SK-N-SH (cell line): ENCODE measurements around the gene WBP2. TPM values are rescaled to one million over a fixed set of nuclear protein-coding genes. Genes with fewer than 3 reads are reported as not detected.

ENCODE experiments used
- CTCF ChIA-PET: fragments of 300-600, 350-600 bp; formaldehyde crosslinking; extraction: SDS; loops from one replicate; lab custom pipeline; 2021; lab: Yijun Ruan, JAX
- POLR2A ChIA-PET: fragments of 350-600 bp; sonication (Branson Sonifier 250); formaldehyde crosslinking; extraction: SDS; loops from one replicate; lab custom pipeline; 2020; ENCODE audit warnings: antibody characterized with exemption, inconsistent platforms; lab: Yijun Ruan, JAX
- DNase-seq: peaks from one replicate; pipeline ENCODE4 v3.0.0; 2012
- H2AFZ ChIP-seq: fragments of 200-600 bp; sonication (generic); 2 replicates; pipeline ENCODE4 v1.8.1; 2016; ENCODE audit warnings: antibody characterized with exemption, mild to moderate bottlenecking, low read depth
- H3F3A ChIP-seq: fragments of 200-600 bp; sonication (generic); replicated peaks from 2 replicates; pipeline ENCODE3; 2016; ENCODE audit warnings: antibody characterized with exemption, mild to moderate bottlenecking; ENCODE audit not compliant: insufficient read depth
- H3K27ac ChIP-seq, 2 experiments: fragments of 200-500 bp in 1 of 2; fragments of 200-600 bp in 1 of 2; sonication (Bioruptor generic) in 1 of 2; sonication (generic), shearing (Covaris generic) in 1 of 2; 2 replicates each; pipeline versions ENCODE4 v1.5.1 to v1.6.1; 2014 to 2016; ENCODE audit warnings: low read depth in 2 of 2, inconsistent platforms in 1 of 2, low read length in 1 of 2, mild to moderate bottlenecking in 1 of 2, mixed read lengths in 1 of 2
- H3K27me3 ChIP-seq: fragments of 200-600 bp; sonication (generic), shearing (Covaris generic); 2 replicates; pipeline ENCODE4 v1.6.1; 2016; ENCODE audit warnings: mixed run types; ENCODE audit not compliant: insufficient read depth
- H3K36me3 ChIP-seq, 2 experiments: fragments of 200-500 bp in 1 of 2; fragments of 200-600 bp in 1 of 2; sonication (Bioruptor generic) in 1 of 2; sonication (generic) in 1 of 2; replicated peaks in 1 of 2; 2 replicates each; pipeline versions ENCODE3 to v1.5.1; 2014 to 2016; ENCODE audit warnings: low read length in 1 of 2, mild to moderate bottlenecking in 1 of 2; ENCODE audit not compliant: insufficient read depth in 2 of 2, control insufficient read depth in 1 of 2
- H3K4me1 ChIP-seq, 2 experiments: fragments of 200-500 bp in 1 of 2; fragments of 200-600 bp in 1 of 2; sonication (Bioruptor generic) in 1 of 2; sonication (generic), shearing (Covaris generic) in 1 of 2; 2 replicates each; pipeline versions ENCODE4 v1.5.1 to v1.6.1; 2014 to 2016; ENCODE audit warnings: low read depth in 1 of 2, low read length in 1 of 2, mixed run types in 1 of 2; ENCODE audit not compliant: insufficient read depth in 2 of 2, control insufficient read depth in 1 of 2
- H3K4me2 ChIP-seq: fragments of 200-600 bp; sonication (generic), shearing (Covaris generic); 2 replicates; pipeline ENCODE4 v1.6.1; 2017; ENCODE audit warnings: mixed run types
- H3K4me3 ChIP-seq, 2 experiments: fragments of 200-500 bp in 1 of 2; fragments of 200-600 bp in 1 of 2; sonication (Bioruptor generic) in 1 of 2; sonication (generic), shearing (Covaris generic) in 1 of 2; 2 replicates each; pipeline versions ENCODE4 v1.5.1 to v1.8.1; 2014 to 2016; ENCODE audit warnings: low read depth in 2 of 2, inconsistent platforms in 1 of 2, low read length in 1 of 2, mild to moderate bottlenecking in 1 of 2, mixed read lengths in 1 of 2, moderate library complexity in 1 of 2
- H3K79me2 ChIP-seq: fragments of 200-600 bp; sonication (generic); 2 replicates; pipeline ENCODE4 v1.8.1; 2017; ENCODE audit warnings: mild to moderate bottlenecking; ENCODE audit not compliant: insufficient read depth
- H3K9ac ChIP-seq: fragments of 200-600 bp; sonication (generic); 2 replicates; pipeline ENCODE4 v1.6.1; 2017; ENCODE audit warnings: mixed run types
- H3K9me2 ChIP-seq: fragments of 200-600 bp; sonication (generic); 2 replicates; pipeline ENCODE4 v1.6.1; 2017; ENCODE audit warnings: mixed run types
- H3K9me3 ChIP-seq: fragments of 200-600 bp; sonication (generic); 2 replicates; pipeline ENCODE4 v1.6.1; 2017; ENCODE audit warnings: mixed run types, mild to moderate bottlenecking, moderate library complexity
- H4K20me1 ChIP-seq: fragments of 200-600 bp; sonication (generic); 2 replicates; pipeline ENCODE4 v1.6.1; 2017; ENCODE audit warnings: mild to moderate bottlenecking, mixed run types; ENCODE audit not compliant: insufficient read depth
- ELF1 ChIP-seq: IDR thresholded peaks from 2 replicates; pipeline ENCODE4 v1.4.0; 2012
- EP300 ChIP-seq, 2 experiments: IDR thresholded peaks; 2 replicates each; pipeline versions ENCODE4 v1.4.0 to v1.6.1; 2012; ENCODE audit warnings: borderline replicate concordance in 1 of 2, low read depth in 1 of 2, low read length in 1 of 2
- EZH2phosphoT487 ChIP-seq: fragments of 200-600 bp; sonication (generic); IDR thresholded peaks from 2 replicates; pipeline ENCODE4 v1.6.1; 2017; ENCODE audit warnings: low read depth, mixed run types, mild to moderate bottlenecking, antibody characterized with exemption, moderate library complexity, borderline replicate concordance
- FOSL2 ChIP-seq: IDR thresholded peaks from 2 replicates; pipeline ENCODE4 v1.4.0; 2012; ENCODE audit warnings: low read depth, mild to moderate bottlenecking, moderate library complexity, borderline replicate concordance
- IRF3 ChIP-seq: fragments of 150-350 bp; IDR thresholded peaks from 2 replicates; pipeline ENCODE4 v1.6.1; 2016; ENCODE audit warnings: mild to moderate bottlenecking, low read depth, low read length
- JUND ChIP-seq: IDR thresholded peaks from 2 replicates; pipeline ENCODE4 v1.4.0; 2012
- MEF2A ChIP-seq: IDR thresholded peaks from 2 replicates; pipeline ENCODE4 v1.4.0; 2012; ENCODE audit warnings: low read depth, borderline replicate concordance
- MXI1 ChIP-seq: IDR thresholded peaks from 2 replicates; pipeline ENCODE4 v1.6.1; 2012; ENCODE audit warnings: mild to moderate bottlenecking, low read depth, low read length, improper control_type of control experiment
- NRF1 ChIP-seq: IDR thresholded peaks from 2 replicates; pipeline ENCODE4 v1.6.1; 2012; ENCODE audit warnings: low read depth, mild to moderate bottlenecking, low read length
- PBX3 ChIP-seq: IDR thresholded peaks from 2 replicates; pipeline ENCODE4; 2012
- POLR2AphosphoS5 ChIP-seq: IDR thresholded peaks from 2 replicates; pipeline ENCODE4 v1.6.1; 2012; ENCODE audit warnings: low read depth, low read length
- REST ChIP-seq: IDR thresholded peaks from 2 replicates; pipeline ENCODE4 v1.6.1; 2012; ENCODE audit warnings: mild to moderate bottlenecking, low read depth, low read length, moderate library complexity
- TCF12 ChIP-seq: IDR thresholded peaks from 2 replicates; pipeline ENCODE4 v1.4.0; 2012
- YY1 ChIP-seq: IDR thresholded peaks from 2 replicates; pipeline ENCODE4 v1.4.0; 2012; ENCODE audit warnings: low read depth, mild to moderate bottlenecking
- whole genome bisulfite sequencing: methylation state at CpG from one replicate; pipeline ENCODE4 v1.1.6; 2017; ENCODE audit warnings: low lambda C conversion rate; 5-methylcytosine and 5-hydroxymethylcytosine counted together
- polyA plus RNA-seq, 3 experiments: library from polyadenylated mRNA; depleted of rRNA; stranded (reverse); fragments of >200 nt; gene quantifications; 2 replicates each; pipeline ENCODE4 v1.2.3, GENCODE V29; 2012

Gene WBP2
- polyA plus RNA-seq, 1 of the 3 experiments (the other 2 are of a cell fraction) = 55.8 TPM

- TF ChIP-seq MXI1 (no peak), EP300 (IDR thresholded peaks at IDR 0.05; ENCODE audit: borderline replicate concordance in 1 of 2, low read depth in 1 of 2, low read length in 1 of 2) (no peak)
Measured at GRCh38 chr17:75840799-75841164, 14.4 kb downstream of the WBP2 start (continued).

- Histone ChIP-seq H3K4me2 (no peak overlapping the region), H3K4me1 (peaks cover 4 to 26% of the 10 kb centered on the region in 2 experiments; a peak in 2 of 4 replicates), H3K27me3 (no peaks in the 10 kb centered on the region), H3K9me2 (no peaks in the 10 kb centered on the region), H3K9me3 (no peaks in the 10 kb centered on the region), H3K36me3 (no peaks in the 10 kb centered on the region), H3K79me2 (no peaks in the 10 kb centered on the region), H3K9ac (no peak overlapping the region), H3K4me3 (no peak overlapping the region), H3K27ac (no peak overlapping the region), H2AFZ (no peak overlapping the region), H3F3A (no peaks in the 10 kb centered on the region), H4K20me1 (no peaks in the 10 kb centered on the region)
- WGBS = 90% methylated on average over 29 of the region's 36 CpGs
- TF ChIP-seq ELF1 (no peak), FOSL2 (no peak), IRF3 (no peak), MEF2A (no peak), JUND (no peak), TCF12 (no peak), PBX3 (no peak), YY1 (no peak), REST (no peak), POLR2AphosphoS5 (no peak), EZH2phosphoT487 (no peak), NRF1 (no peak)
- POLR2A ChIA-PET = no interaction called here
- CTCF ChIA-PET = interaction anchor here (0.7 to 16.5 kb wide), 4 partner anchors 3 to 57 kb away, joined by 3 to 326 read pairs (median 164); partner anchors contain the start of gene UNC13D
- no peak for DNase-seq
Measured at GRCh38 chr17:75839942-75840798, 15.0 kb downstream of the WBP2 start.
